GM23338 (cell line): ENCODE measurements around the gene POU1F1. TPM values are rescaled to one million over a fixed set of nuclear protein-coding genes. Genes with fewer than 3 reads are reported as not detected.

Experiments
- ATAC-seq: fragments of 200-7000 bp; cut with Tn5 transposase; 3 replicates; pipeline ENCODE4 v1.9.1; 2020
- DNase-seq: peaks from one replicate; pipeline ENCODE4 v3.0.0-alpha.2; 2015; ENCODE audit warnings: low spot score
- H2AFZ ChIP-seq: fragments of 200-600 bp; sonication (generic); 2 replicates; pipeline ENCODE4 v1.8.0; 2016; ENCODE audit warnings: antibody characterized with exemption, mild to moderate bottlenecking, moderate library complexity
- H3F3A ChIP-seq: fragments of 200-600 bp; sonication (generic); replicated peaks from 2 replicates; pipeline ENCODE4 v1.8.0; 2017; ENCODE audit warnings: antibody characterized with exemption, mixed run types, low read depth
- H3K27ac ChIP-seq: fragments of 200-600 bp; sonication (generic); 2 replicates; pipeline ENCODE4 v1.6.1; 2016; ENCODE audit warnings: low read depth
- H3K27me3 ChIP-seq: fragments of 200-600 bp; sonication (generic); 2 replicates; pipeline ENCODE4 v1.8.0; 2016; ENCODE audit warnings: mild to moderate bottlenecking, mixed run types, moderate library complexity; ENCODE audit not compliant: insufficient read depth
- H3K36me3 ChIP-seq: fragments of 200-600 bp; sonication (generic); 2 replicates; pipeline ENCODE4 v1.8.0; 2016; ENCODE audit warnings: mild to moderate bottlenecking; ENCODE audit not compliant: insufficient read depth
- H3K4me1 ChIP-seq: fragments of 200-600 bp; sonication (generic); 2 replicates; pipeline ENCODE4 v1.8.0; 2016; ENCODE audit warnings: mild to moderate bottlenecking, moderate library complexity; ENCODE audit not compliant: insufficient read depth
- H3K4me2 ChIP-seq: fragments of 200-600 bp; sonication (generic); 2 replicates; pipeline ENCODE4 v1.7.1; 2017; ENCODE audit warnings: mixed run types
- H3K4me3 ChIP-seq: fragments of 200-600 bp; sonication (generic); 2 replicates; pipeline ENCODE4 v1.6.1; 2016; ENCODE audit warnings: mixed run types
- H3K79me2 ChIP-seq: fragments of 200-600 bp; sonication (generic); replicated peaks from 2 replicates; pipeline ENCODE4 v1.8.0; 2017; ENCODE audit warnings: mild to moderate bottlenecking; ENCODE audit not compliant: insufficient read depth
- H3K9me2 ChIP-seq: fragments of 200-600 bp; sonication (generic); 2 replicates; pipeline ENCODE4 v1.8.0; 2017; ENCODE audit not compliant: insufficient read depth
- H4K20me1 ChIP-seq: fragments of 200-600 bp; sonication (generic); replicated peaks from 2 replicates; pipeline ENCODE4 v1.8.0; 2017; ENCODE audit warnings: mild to moderate bottlenecking; ENCODE audit not compliant: insufficient read depth
- H3K27ac Mint-ChIP-seq: 2 replicates; pipeline ENCODE4 v1.8.0; 2020; ENCODE audit warnings: inconsistent platforms, mild to moderate bottlenecking, moderate library complexity, mixed read lengths
- H3K27me3 Mint-ChIP-seq: 3 replicates; pipeline ENCODE4 v1.8.0; 2022; ENCODE audit warnings: low read depth, mild to moderate bottlenecking, moderate library complexity, mixed read lengths, inconsistent platforms; ENCODE audit not compliant: insufficient read depth, poor library complexity
- H3K36me3 Mint-ChIP-seq: 3 replicates; pipeline ENCODE4 v1.8.0; 2021; ENCODE audit warnings: low read depth, mild to moderate bottlenecking, inconsistent platforms, moderate library complexity, mixed read lengths
- H3K4me1 Mint-ChIP-seq: 3 replicates; pipeline ENCODE4 v1.8.0; 2020; ENCODE audit warnings: mild to moderate bottlenecking, inconsistent platforms, mixed read lengths
- H3K4me3 Mint-ChIP-seq: 3 replicates; pipeline ENCODE4 v1.8.0; 2021; ENCODE audit warnings: moderate library complexity, mild to moderate bottlenecking, inconsistent platforms, mixed read lengths
- H3K9me3 Mint-ChIP-seq: 3 replicates; pipeline ENCODE4 v1.8.0; 2020; ENCODE audit warnings: moderate library complexity, mild to moderate bottlenecking, inconsistent platforms, mixed read lengths
- CREB1 ChIP-seq: fragments of 250-450 bp; sonication (Bioruptor Pico); IDR thresholded peaks from 2 replicates; pipeline ENCODE4 v1.5.0; 2020; ENCODE audit warnings: low read depth, mild to moderate bottlenecking, moderate library complexity
- EZH2 ChIP-seq: fragments of 200-600 bp; sonication (generic); IDR thresholded peaks from one replicate; pipeline ENCODE4 v1.8.0; 2017; ENCODE audit warnings: antibody characterized with exemption, mild to moderate bottlenecking, low read depth; ENCODE audit not compliant: unreplicated experiment
- EZH2phosphoT487 ChIP-seq: fragments of 200-600 bp; sonication (generic); IDR thresholded peaks from one replicate; pipeline ENCODE4 v1.8.1; 2018; ENCODE audit warnings: antibody characterized with exemption; ENCODE audit not compliant: unreplicated experiment
- POLR2AphosphoS5 ChIP-seq: IDR thresholded peaks from 2 replicates; pipeline ENCODE4 v1.6.1; 2016; ENCODE audit warnings: antibody characterized with exemption, low read depth
- STAT1 ChIP-seq: IDR thresholded peaks from one replicate; pipeline ENCODE4 v1.6.1; 2016; ENCODE audit warnings: antibody characterized with exemption; ENCODE audit not compliant: unreplicated experiment
- ZNF114 ChIP-seq: fragments of 250-450 bp; sonication (Bioruptor Pico); IDR thresholded peaks from 2 replicates; pipeline ENCODE4 v1.5.0; 2020; ENCODE audit warnings: mild to moderate bottlenecking, moderate library complexity
- ZNF331 ChIP-seq: fragments of 250-450 bp; sonication (Bioruptor Pico); IDR thresholded peaks from 2 replicates; pipeline ENCODE4 v1.5.0; 2020; ENCODE audit warnings: low read depth, mild to moderate bottlenecking, moderate library complexity
- polyA plus RNA-seq: library from polyadenylated mRNA; unstranded; fragments of >200 nt; fragmentation: Nextera tagmentation; extraction: Ambion mirVana; gene quantifications from 2 replicates; pipeline ENCODE4 v1.2.1, GENCODE V29; 2016
- total RNA-seq: library from RNA; depleted of rRNA; stranded (reverse); fragments of >200 nt; shearing (Covaris generic); gene quantifications from 2 replicates; pipeline ENCODE4 v1.2.3, GENCODE V29; 2014
- TF ChIP-seq, protein P1 (sequence below): IDR thresholded peaks from 2 replicates; pipeline ENCODE4 v1.6.1; 2016; ENCODE audit warnings: antibody characterized with exemption
- TF ChIP-seq, protein P2 (sequence below), 2 experiments: fragments of 200-600 bp in 1 of 2; sonication (generic) in 1 of 2; conservative IDR thresholded peaks; 2 replicates each; pipeline versions ENCODE4 v1.5.1 to v1.6.1; 2016 to 2017; ENCODE audit warnings: antibody characterized with exemption in 2 of 2, low read depth in 2 of 2, mild to moderate bottlenecking in 2 of 2, moderate library complexity in 1 of 2

Gene POU1F1
- total and polyA plus RNA-seq, 2 experiments from 2014 or later = not detected

DNA sequence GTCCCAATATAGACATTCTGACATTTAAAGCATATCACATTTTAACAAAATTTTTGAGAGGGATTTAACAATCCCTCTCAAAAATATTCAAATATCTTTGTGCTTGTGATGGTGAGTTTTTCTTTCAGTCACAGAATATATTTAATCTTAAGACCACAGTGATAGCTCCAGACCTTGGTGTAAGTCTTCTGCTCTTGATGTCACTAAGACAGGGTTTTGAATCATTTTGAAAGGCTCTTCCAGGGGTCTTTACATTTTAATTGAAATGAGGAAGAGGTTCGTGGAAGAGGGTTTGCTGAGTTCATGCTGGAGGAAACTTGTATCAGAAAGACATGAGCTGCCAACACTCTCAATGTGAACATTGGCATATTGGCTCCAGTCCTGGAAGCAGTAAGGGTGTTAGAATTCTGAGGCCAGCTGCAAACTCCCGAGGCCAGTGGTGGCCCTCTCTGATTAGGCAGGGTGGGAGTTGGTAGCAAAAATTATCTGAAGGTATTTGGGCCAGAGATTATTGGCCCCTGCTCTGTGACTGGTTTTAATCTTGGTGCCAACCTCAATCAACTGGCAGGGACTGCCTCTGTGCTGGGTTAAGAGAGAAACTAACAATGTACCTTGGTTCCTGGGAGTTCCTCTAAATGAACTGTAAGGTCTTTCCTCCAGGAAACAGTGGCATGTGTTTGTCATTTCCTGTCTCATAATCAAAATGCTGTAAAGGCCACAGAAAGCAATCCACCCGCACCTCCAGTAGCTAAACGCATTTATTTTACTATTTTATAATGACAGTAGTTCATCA, 5.3 kb downstream of the POU1F1 start (continued):
- TF ChIP-seq EZH2phosphoT487 (no peak), ZNF331 (CRISPR knock-in tag) (no peak), STAT1 (no peak), CREB1 (CRISPR knock-in tag) (no peak)
- TF ChIP-seq, protein P1, sequence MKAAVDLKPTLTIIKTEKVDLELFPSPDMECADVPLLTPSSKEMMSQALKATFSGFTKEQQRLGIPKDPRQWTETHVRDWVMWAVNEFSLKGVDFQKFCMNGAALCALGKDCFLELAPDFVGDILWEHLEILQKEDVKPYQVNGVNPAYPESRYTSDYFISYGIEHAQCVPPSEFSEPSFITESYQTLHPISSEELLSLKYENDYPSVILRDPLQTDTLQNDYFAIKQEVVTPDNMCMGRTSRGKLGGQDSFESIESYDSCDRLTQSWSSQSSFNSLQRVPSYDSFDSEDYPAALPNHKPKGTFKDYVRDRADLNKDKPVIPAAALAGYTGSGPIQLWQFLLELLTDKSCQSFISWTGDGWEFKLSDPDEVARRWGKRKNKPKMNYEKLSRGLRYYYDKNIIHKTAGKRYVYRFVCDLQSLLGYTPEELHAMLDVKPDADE = no peak

DNA sequence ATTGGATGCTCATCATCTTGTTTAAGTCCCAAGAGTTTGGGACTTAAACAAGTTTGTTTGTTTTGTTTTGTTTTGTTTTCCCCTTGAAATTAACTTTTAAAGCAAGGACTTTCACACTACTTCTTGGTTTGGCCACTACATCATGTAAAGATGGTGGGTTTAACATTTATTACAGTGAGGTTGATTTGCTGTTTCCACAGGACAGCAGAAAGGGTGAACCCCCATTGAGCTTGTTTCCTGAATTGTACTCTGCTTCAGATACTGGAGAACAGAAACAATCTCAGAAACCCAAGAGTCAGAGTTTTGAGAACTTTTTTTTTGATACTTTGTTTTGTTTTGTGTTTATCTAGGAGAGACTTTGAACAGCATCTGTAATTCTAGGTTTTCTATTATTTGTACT, 6.7 kb downstream of the POU1F1 start:
- Mint-ChIP-seq H3K27ac (no peak overlapping the region), H3K9me3 (no peaks in the 10 kb centered on the region), H3K36me3 (no peaks in the 10 kb centered on the region), H3K4me3 (no peak overlapping the region), H3K27me3 (no peaks in the 10 kb centered on the region), H3K4me1 (peaks cover 15% of the 10 kb centered on the region)
- Histone ChIP-seq H4K20me1 (no peaks in the 10 kb centered on the region), H3K79me2 (no peaks in the 10 kb centered on the region), H3K27ac (no peak overlapping the region), H2AFZ (no peak overlapping the region), H3F3A (no peaks in the 10 kb centered on the region), H3K4me3 (no peak overlapping the region), H3K36me3 (no peaks in the 10 kb centered on the region), H3K4me1 (no peaks in the 10 kb centered on the region), H3K4me2 (no peak overlapping the region), H3K27me3 (no peaks in the 10 kb centered on the region), H3K9me2 (no peaks in the 10 kb centered on the region)
- DNase-seq (no peak), ATAC-seq (no peak)
- no peak for TF ChIP-seq EZH2phosphoT487
- TF ChIP-seq, protein P1 = no peak
- no peak for TF ChIP-seq EZH2
- TF ChIP-seq, protein P2, sequence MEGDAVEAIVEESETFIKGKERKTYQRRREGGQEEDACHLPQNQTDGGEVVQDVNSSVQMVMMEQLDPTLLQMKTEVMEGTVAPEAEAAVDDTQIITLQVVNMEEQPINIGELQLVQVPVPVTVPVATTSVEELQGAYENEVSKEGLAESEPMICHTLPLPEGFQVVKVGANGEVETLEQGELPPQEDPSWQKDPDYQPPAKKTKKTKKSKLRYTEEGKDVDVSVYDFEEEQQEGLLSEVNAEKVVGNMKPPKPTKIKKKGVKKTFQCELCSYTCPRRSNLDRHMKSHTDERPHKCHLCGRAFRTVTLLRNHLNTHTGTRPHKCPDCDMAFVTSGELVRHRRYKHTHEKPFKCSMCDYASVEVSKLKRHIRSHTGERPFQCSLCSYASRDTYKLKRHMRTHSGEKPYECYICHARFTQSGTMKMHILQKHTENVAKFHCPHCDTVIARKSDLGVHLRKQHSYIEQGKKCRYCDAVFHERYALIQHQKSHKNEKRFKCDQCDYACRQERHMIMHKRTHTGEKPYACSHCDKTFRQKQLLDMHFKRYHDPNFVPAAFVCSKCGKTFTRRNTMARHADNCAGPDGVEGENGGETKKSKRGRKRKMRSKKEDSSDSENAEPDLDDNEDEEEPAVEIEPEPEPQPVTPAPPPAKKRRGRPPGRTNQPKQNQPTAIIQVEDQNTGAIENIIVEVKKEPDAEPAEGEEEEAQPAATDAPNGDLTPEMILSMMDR (conservative IDR thresholded peaks at IDR 0.05; ENCODE audit: low read depth in 2 of 2) = no peak
- TF ChIP-seq POLR2AphosphoS5 = no peak
- no peak for TF ChIP-seq ZNF114 (CRISPR knock-in tag)
- no peak for TF ChIP-seq STAT1
